GM23338 (cell line): ENCODE measurements around the gene MKX. TPM values are rescaled to one million over a fixed set of nuclear protein-coding genes. Genes with fewer than 3 reads are reported as not detected.

Experiments
- ATAC-seq: fragments of 200-7000 bp; cut with Tn5 transposase; 3 replicates; pipeline ENCODE4 v1.9.1; 2020
- DNase-seq: peaks from one replicate; pipeline ENCODE4 v3.0.0-alpha.2; 2015; ENCODE audit warnings: low spot score
- H2AFZ ChIP-seq: fragments of 200-600 bp; sonication (generic); 2 replicates; pipeline ENCODE4 v1.8.0; 2016; ENCODE audit warnings: antibody characterized with exemption, mild to moderate bottlenecking, moderate library complexity
- H3F3A ChIP-seq: fragments of 200-600 bp; sonication (generic); replicated peaks from 2 replicates; pipeline ENCODE4 v1.8.0; 2017; ENCODE audit warnings: antibody characterized with exemption, mixed run types, low read depth
- H3K27ac ChIP-seq: fragments of 200-600 bp; sonication (generic); 2 replicates; pipeline ENCODE4 v1.6.1; 2016; ENCODE audit warnings: low read depth
- H3K27me3 ChIP-seq: fragments of 200-600 bp; sonication (generic); 2 replicates; pipeline ENCODE4 v1.8.0; 2016; ENCODE audit warnings: mild to moderate bottlenecking, mixed run types, moderate library complexity; ENCODE audit not compliant: insufficient read depth
- H3K36me3 ChIP-seq: fragments of 200-600 bp; sonication (generic); 2 replicates; pipeline ENCODE4 v1.8.0; 2016; ENCODE audit warnings: mild to moderate bottlenecking; ENCODE audit not compliant: insufficient read depth
- H3K4me1 ChIP-seq: fragments of 200-600 bp; sonication (generic); 2 replicates; pipeline ENCODE4 v1.8.0; 2016; ENCODE audit warnings: mild to moderate bottlenecking, moderate library complexity; ENCODE audit not compliant: insufficient read depth
- H3K4me2 ChIP-seq: fragments of 200-600 bp; sonication (generic); 2 replicates; pipeline ENCODE4 v1.7.1; 2017; ENCODE audit warnings: mixed run types
- H3K4me3 ChIP-seq: fragments of 200-600 bp; sonication (generic); 2 replicates; pipeline ENCODE4 v1.6.1; 2016; ENCODE audit warnings: mixed run types
- H3K79me2 ChIP-seq: fragments of 200-600 bp; sonication (generic); replicated peaks from 2 replicates; pipeline ENCODE4 v1.8.0; 2017; ENCODE audit warnings: mild to moderate bottlenecking; ENCODE audit not compliant: insufficient read depth
- H3K9me2 ChIP-seq: fragments of 200-600 bp; sonication (generic); 2 replicates; pipeline ENCODE4 v1.8.0; 2017; ENCODE audit not compliant: insufficient read depth
- H4K20me1 ChIP-seq: fragments of 200-600 bp; sonication (generic); replicated peaks from 2 replicates; pipeline ENCODE4 v1.8.0; 2017; ENCODE audit warnings: mild to moderate bottlenecking; ENCODE audit not compliant: insufficient read depth
- H3K27ac Mint-ChIP-seq: 2 replicates; pipeline ENCODE4 v1.8.0; 2020; ENCODE audit warnings: inconsistent platforms, mild to moderate bottlenecking, moderate library complexity, mixed read lengths
- H3K27me3 Mint-ChIP-seq: 3 replicates; pipeline ENCODE4 v1.8.0; 2022; ENCODE audit warnings: low read depth, mild to moderate bottlenecking, moderate library complexity, mixed read lengths, inconsistent platforms; ENCODE audit not compliant: insufficient read depth, poor library complexity
- H3K36me3 Mint-ChIP-seq: 3 replicates; pipeline ENCODE4 v1.8.0; 2021; ENCODE audit warnings: low read depth, mild to moderate bottlenecking, inconsistent platforms, moderate library complexity, mixed read lengths
- H3K4me1 Mint-ChIP-seq: 3 replicates; pipeline ENCODE4 v1.8.0; 2020; ENCODE audit warnings: mild to moderate bottlenecking, inconsistent platforms, mixed read lengths
- H3K4me3 Mint-ChIP-seq: 3 replicates; pipeline ENCODE4 v1.8.0; 2021; ENCODE audit warnings: moderate library complexity, mild to moderate bottlenecking, inconsistent platforms, mixed read lengths
- H3K9me3 Mint-ChIP-seq: 3 replicates; pipeline ENCODE4 v1.8.0; 2020; ENCODE audit warnings: moderate library complexity, mild to moderate bottlenecking, inconsistent platforms, mixed read lengths
- CREB1 ChIP-seq: fragments of 250-450 bp; sonication (Bioruptor Pico); IDR thresholded peaks from 2 replicates; pipeline ENCODE4 v1.5.0; 2020; ENCODE audit warnings: low read depth, mild to moderate bottlenecking, moderate library complexity
- CTCF ChIP-seq, 2 experiments: fragments of 200-600 bp in 1 of 2; sonication (generic) in 1 of 2; conservative IDR thresholded peaks; 2 replicates each; pipeline versions ENCODE4 v1.5.1 to v1.6.1; 2016 to 2017; ENCODE audit warnings: antibody characterized with exemption in 2 of 2, low read depth in 2 of 2, mild to moderate bottlenecking in 2 of 2, moderate library complexity in 1 of 2
- EZH2phosphoT487 ChIP-seq: fragments of 200-600 bp; sonication (generic); IDR thresholded peaks from one replicate; pipeline ENCODE4 v1.8.1; 2018; ENCODE audit warnings: antibody characterized with exemption; ENCODE audit not compliant: unreplicated experiment
- NANOG ChIP-seq: IDR thresholded peaks from 2 replicates; pipeline ENCODE4 v1.6.1; 2016; ENCODE audit warnings: antibody characterized with exemption, borderline replicate concordance
- POLR2AphosphoS5 ChIP-seq: IDR thresholded peaks from 2 replicates; pipeline ENCODE4 v1.6.1; 2016; ENCODE audit warnings: antibody characterized with exemption, low read depth
- STAT1 ChIP-seq: IDR thresholded peaks from one replicate; pipeline ENCODE4 v1.6.1; 2016; ENCODE audit warnings: antibody characterized with exemption; ENCODE audit not compliant: unreplicated experiment
- ZNF114 ChIP-seq: fragments of 250-450 bp; sonication (Bioruptor Pico); IDR thresholded peaks from 2 replicates; pipeline ENCODE4 v1.5.0; 2020; ENCODE audit warnings: mild to moderate bottlenecking, moderate library complexity
- ZNF331 ChIP-seq: fragments of 250-450 bp; sonication (Bioruptor Pico); IDR thresholded peaks from 2 replicates; pipeline ENCODE4 v1.5.0; 2020; ENCODE audit warnings: low read depth, mild to moderate bottlenecking, moderate library complexity
- ZNF462 ChIP-seq: fragments of 250-450 bp; sonication (Bioruptor Pico); IDR thresholded peaks from 2 replicates; pipeline ENCODE4 v1.5.0; 2020; ENCODE audit warnings: mild to moderate bottlenecking, moderate library complexity
- polyA plus RNA-seq: library from polyadenylated mRNA; unstranded; fragments of >200 nt; fragmentation: Nextera tagmentation; extraction: Ambion mirVana; gene quantifications from 2 replicates; pipeline ENCODE4 v1.2.1, GENCODE V29; 2016
- total RNA-seq: library from RNA; depleted of rRNA; stranded (reverse); fragments of >200 nt; shearing (Covaris generic); gene quantifications from 2 replicates; pipeline ENCODE4 v1.2.3, GENCODE V29; 2014

MKX gene
- total and polyA plus RNA-seq, 2 experiments from 2014 or later: 0.66 to 0.97 TPM

- no peak for TF ChIP-seq ZNF462 (CRISPR knock-in tag)
- no peak for TF ChIP-seq STAT1
These were observed 46.7 kb downstream of the MKX start (continued) for GRCh38 chr10:27698961-27699360.

- Histone ChIP-seq H3K4me2 (no peak overlapping the region), H3K4me3 (no peak overlapping the region), H2AFZ (no peak overlapping the region), H3F3A (no peaks in the 10 kb centered on the region), H3K27ac (no peak overlapping the region), H4K20me1 (no peaks in the 10 kb centered on the region), H3K4me1 (peaks cover 5% of the 10 kb centered on the region; the same call in 1 of the 2 replicates), H3K36me3 (no peaks in the 10 kb centered on the region), H3K27me3 (no peaks in the 10 kb centered on the region), H3K79me2 (no peaks in the 10 kb centered on the region), H3K9me2 (no peaks in the 10 kb centered on the region; the same call in 1 of the 2 replicates)
- Mint-ChIP-seq H3K4me1 (peaks cover 14% of the 10 kb centered on the region; the same call in 2 of the 3 replicates), H3K27ac (no peak overlapping the region), H3K27me3 (no peaks in the 10 kb centered on the region), H3K4me3 (no peak overlapping the region), H3K36me3 (no peaks in the 10 kb centered on the region), H3K9me3 (no peaks in the 10 kb centered on the region; the same call in 2 of the 3 replicates)
- DNase-seq: no peak
- ATAC-seq: no peak
- TF ChIP-seq CREB1 (CRISPR knock-in tag): no peak
- no peak for TF ChIP-seq EZH2phosphoT487
- TF ChIP-seq CTCF (conservative IDR thresholded peaks at IDR 0.05; ENCODE audit: low read depth in 2 of 2): no peak
- no peak for TF ChIP-seq ZNF462 (CRISPR knock-in tag)
- no peak for TF ChIP-seq NANOG
- TF ChIP-seq ZNF114 (CRISPR knock-in tag): no peak
- TF ChIP-seq POLR2AphosphoS5: no peak
- no peak for TF ChIP-seq ZNF331 (CRISPR knock-in tag)
- TF ChIP-seq STAT1: no peak
These were observed 49.2 kb downstream of the MKX start for GRCh38 chr10:27696466-27696865.
